ENCODE data around the gene SLCO2B1.

SLCO2B1 gene

DNA sequence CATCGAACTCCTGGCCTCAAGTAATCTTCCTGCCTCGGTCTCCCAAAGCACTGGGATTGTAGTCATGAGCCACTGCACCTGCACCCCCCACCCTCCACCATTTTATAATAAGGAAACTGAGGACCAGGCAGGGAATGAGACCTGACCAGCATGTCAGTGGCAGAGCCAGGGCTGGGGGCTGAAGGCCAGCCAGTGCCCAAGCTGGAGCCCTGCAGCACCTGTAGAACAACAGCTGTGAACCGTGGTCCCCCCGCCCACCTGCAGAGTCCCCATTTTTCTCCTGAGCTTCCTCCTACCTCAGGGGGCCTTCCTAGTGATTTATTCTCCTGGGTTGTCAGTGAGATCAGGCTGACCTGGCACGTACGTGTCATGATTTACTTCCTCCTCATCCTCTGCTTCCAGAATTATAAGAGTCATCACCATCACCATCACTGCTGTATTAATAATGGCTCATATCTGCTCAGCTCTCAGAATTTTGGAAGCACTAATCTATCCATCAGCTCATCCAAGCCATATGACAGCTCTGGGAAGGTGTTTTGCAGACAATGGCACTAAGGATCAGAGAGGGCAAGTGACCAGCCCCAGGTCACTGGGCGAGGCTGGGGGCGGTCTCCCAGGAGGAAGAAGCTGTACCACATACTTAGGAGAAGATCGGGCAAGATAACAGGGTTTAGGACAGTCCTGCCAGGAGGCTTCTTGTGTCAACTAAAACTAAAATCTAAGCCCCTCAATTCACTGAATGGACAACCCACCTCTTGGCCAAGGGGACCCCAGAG lies 5.5 kb upstream of the SLCO2B1 start:
- DNase-seq (ENCODE audit: low read depth in 2 of 2): no peak

DNA sequence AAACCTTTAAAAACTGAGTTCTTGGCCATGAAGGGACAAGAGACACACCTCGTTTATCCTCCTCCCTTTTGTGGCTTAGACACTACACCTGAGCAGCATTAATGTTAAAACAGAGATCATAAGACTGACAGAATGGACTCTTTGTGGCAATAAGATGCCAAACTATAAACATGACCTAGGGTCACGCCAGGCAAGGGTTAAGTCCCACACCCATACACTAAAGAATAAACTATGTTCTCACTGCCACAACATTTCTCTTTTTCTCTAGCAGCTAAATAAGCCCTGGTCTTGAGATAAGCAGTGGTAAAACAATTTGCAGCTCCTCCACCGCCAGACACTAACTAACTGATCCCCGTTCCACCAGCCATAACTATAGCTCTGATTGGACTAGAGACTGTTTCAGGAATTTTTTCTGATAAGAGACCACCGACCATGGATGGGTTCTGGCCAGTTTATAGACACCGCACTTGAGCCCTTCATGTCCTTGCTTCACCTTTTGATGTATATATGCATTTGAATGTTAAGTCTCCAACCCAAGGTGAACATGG lies 4.9 kb upstream of the SLCO2B1 start:
- DNase-seq (ENCODE audit: low read depth in 2 of 2): no peak

DNA sequence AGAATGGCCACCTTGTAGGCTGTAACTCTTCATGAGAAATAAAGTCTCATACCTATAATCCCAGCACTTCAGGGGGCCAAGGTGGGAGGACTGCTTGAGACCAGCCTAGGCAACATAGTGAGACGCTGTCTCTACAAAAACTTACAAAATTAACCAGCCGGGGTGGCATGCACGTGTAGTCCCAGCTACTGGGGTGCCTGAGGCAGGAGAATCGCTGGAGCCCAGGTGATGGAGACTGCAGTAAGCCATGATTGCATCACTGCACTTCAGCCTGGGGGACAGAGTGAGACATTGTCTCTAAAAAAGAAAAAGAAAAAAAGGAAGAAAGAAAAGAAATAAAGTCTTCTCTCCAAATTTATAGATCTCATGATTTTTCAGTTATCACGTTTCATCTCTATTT lies 4.2 kb upstream of the SLCO2B1 start:
- no peak for DNase-seq (ENCODE audit: low read depth in 2 of 2)

DNA sequence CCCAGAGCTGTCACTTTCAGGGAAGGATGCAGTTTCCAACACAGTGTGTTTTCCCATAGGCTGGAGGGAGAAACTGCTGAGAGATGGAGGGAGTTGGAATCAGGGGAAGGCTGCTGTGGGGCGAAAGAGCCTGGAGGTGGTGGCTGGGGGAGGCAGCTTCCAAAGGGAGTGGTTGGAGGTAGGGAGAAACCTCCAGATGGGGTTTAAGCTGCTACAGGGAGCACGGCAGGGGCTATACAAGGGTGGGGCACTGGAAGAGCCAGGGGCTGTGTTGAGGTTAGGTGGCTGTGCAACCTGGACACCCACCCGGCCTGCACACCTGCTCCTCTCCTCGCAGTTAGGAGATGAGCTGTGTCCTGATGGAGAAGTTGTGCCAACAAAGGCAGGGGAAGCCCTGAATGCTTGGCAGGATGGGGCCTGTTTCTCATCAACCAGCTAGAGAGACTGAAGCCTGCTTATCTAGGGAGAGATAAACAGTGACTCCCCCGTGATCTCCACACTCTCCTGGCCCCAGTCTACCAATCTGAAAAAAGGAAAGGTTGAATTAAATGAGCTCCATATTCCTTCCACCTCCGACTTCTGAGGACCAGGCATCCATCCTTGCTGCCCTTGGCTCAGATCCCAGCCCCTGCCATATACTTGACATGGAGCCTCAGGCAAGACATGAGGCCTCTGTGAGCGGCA lies 3.6 kb upstream of the SLCO2B1 start:
- DNase-seq (ENCODE audit: low read depth in 2 of 2): no peak

DNA sequence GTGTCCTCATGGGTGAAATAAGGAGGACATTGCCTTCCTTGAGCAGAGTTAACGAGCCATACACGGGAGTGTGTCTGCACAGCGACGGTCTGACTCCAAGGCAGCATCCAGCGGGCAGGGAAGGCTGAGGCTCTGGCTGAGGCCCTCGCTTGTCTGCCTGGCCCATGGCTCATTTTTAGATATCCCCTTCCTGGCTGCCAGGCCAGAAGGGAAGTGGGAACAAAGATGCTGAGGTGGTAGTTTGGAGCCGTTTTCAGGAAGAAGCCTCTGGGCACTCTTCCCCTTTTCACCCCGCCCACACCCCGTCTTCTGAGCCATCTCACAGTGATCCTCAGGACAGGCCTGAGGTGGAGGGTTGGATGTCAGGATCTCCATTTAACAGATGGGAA lies 3.0 kb upstream of the SLCO2B1 start:
- no peak for DNase-seq (ENCODE audit: low read depth in 2 of 2)

DNA sequence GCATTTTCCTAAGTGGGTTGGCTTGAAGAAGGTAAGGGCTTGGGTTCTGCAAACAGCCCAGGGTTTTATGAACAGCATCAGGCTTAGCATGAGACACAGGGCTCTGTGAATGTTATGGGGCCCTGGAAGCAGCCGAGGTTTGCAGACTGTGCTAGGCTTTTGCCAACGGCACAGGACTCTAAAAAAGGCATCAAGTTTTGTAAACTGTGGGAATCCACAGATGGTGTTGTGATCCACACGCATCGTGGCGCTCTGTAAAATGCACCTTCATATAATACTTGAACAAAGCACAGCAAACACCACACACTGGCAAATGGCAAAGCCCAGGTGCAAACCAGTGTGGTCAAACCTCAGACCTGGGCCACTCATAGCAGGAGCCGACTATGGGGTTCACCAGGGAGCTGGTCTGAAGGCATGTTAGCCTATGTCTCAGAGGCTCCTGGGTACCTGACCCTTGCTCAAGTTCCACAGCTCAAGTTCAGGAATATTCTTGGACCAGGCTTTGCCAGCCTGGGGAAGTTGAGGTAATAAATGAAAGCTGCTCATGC lies 2.4 kb upstream of the SLCO2B1 start:
- DNase-seq (ENCODE audit: low read depth in 2 of 2): no peak

DNA sequence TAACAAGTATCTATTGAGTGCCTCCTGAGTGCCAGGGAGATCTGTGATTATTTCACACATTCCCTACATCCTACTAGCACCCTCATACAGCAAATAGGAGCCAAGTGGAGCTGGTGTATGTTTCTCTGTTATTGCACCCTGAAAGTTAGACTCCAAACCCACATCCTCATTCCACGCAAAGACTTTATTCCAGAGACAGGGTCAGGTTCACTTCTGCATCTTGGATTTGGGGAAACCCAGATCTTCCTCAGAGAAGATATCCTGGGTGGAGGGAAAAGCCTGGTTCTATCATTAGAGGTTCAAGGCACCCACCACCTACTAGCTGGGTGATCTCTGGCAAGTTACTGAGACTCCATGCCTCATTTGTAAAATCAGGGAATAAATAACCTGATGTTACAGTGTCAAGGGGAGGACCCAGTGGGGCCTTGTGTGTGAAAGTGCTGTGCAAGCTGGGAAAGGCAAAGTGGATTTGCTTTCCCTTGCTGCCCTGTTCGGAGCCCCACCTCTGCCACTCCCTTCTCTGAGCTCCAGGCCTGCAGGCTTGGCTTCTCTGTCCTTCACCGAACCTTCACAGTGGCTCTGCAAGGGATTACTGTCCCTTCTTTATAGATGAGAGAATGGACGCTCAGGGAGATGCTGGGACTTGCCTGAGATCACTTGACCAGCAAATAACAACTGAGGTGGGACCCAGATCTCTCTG lies 991 bp upstream of the SLCO2B1 start:
- no peak for DNase-seq (ENCODE audit: low read depth in 2 of 2)

DNA sequence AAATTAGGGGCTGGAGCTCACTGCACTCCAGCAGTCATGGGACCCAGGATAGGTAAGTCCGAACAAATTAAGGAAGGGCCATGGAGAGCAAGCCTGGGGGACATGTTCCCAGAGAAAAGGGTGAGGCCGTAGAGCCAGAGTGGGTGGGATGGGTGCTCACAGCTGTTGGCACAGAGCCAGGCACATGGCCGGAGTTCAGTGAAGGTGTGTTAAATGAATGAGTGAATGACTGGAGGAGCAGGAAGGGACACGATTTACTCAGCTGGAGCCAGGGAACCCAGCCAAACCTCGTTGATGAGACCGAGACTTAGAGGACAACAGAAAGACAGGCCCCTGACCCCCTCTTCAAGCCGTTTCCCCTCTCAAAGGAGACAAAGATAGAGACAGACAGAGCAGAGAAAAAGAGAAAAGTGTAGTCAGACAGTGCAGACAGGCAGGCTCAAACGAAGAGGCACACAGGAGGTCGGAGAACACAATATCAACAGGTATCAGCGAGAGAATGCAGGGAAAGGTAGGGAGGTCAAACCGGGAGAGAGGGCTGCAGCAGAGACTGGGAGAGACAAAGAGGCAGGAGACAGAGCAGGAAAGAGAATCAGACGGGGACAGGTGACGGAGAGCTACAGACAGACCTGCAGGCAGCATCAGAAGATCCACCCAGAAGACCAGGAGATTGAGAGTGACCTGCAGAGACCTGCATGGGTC lies 590 bp downstream of the SLCO2B1 start:
- no peak for DNase-seq (ENCODE audit: low read depth in 2 of 2)

DNA sequence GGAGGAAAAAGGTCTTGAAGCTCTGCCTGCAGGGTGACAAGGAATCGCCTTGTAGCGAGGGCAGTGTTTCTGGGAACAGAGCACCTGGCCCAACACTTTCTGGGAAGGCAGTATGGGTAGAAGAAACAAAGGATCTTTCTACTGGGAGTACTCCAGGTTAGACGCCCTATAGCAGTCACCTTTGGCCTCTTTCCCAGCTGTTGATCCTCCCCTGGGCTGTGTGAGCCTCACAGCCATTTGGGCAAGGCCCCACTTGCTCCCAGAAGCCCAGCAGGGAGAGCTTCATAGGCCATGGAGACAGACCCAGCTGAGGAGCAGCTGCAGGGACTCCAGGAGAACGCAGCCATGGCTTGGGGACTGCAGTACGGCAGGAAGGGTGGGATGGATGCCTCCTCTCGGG lies 1.2 kb downstream of the SLCO2B1 start:
- no peak for DNase-seq (ENCODE audit: low read depth in 2 of 2)

DNA sequence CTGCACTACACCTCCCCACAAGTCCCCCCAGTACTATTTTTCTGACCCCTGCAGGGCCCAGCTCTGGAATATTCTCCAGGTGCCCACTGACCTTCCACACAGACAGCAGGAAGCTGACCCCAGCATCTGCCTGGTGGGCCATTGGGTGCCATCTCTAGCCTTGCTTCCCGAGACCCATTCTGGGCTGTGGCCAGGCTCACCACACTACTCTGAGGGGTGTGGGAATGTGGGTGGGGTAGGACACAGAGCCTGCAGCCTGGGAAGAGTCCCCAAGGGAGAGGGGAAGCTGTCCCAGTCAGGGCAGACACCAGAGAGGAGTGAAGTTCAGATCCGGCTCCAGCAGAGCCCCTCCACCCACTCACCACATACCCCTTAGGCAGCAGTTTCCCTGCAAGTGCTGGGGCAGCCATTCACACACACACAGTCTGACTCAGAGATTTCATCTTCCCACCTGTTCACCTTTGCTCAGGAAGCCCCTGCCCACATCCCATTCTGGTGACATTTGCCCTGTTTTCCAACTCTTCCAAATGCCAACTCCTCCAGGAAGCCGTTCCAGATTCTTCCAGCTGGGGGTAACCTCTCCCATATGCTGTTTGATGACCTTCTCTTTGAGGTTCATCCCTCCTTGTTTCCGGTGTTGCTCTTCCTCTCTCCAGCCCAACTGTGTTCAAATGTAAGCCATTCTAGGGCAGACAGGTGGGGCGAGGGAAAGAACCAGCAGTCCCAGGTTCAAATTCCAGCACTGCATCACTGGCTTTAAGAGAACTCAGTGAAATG lies 1.9 kb downstream of the SLCO2B1 start:
- DNase-seq (ENCODE audit: low read depth in 2 of 2): no peak

DNA sequence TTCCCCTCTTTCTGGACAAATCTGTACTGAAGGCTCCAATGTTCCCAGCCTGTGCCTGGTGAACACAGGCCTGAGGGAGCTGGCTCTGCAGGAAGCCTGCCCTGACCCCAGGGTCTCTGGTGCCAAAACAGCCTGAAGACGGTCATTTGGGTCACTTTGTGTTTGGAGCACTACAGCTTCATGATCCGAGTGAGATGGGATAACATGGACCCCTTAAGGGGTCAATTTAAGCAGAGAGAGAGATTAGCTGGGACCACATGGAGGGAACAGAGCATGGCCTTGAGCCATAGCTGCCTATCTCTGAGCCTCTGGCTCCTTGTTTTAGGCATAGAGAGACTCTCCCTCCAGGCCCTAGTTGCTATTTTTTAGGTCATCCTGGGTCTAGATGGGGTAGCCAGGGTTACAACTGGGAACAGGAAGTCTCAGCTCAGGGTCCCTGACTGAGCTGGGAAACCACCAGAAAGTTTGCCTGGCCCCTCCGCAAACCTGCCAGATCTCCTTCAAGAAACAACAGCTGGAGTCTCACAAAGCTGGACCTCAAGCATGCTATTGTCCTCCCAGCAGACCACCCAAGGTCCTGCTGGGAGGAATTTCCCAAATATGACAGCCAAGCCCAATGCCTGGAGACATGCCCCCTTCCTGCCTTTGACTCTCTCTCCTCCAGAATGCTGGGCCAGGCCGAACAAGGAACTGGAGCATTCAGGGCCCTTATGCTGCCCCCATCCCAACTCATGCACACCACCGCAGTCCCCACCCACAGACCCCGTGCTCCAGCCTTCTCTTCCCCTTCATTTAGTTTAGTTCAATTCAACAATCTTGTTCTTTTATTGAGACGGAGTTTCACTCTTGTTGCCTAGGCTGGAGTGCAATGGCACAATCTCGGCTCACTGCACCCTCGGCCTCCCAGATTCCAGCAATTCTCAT lies 4.0 kb downstream of the SLCO2B1 start:
- DNase-seq (ENCODE audit: low read depth in 2 of 2): no peak

DNA sequence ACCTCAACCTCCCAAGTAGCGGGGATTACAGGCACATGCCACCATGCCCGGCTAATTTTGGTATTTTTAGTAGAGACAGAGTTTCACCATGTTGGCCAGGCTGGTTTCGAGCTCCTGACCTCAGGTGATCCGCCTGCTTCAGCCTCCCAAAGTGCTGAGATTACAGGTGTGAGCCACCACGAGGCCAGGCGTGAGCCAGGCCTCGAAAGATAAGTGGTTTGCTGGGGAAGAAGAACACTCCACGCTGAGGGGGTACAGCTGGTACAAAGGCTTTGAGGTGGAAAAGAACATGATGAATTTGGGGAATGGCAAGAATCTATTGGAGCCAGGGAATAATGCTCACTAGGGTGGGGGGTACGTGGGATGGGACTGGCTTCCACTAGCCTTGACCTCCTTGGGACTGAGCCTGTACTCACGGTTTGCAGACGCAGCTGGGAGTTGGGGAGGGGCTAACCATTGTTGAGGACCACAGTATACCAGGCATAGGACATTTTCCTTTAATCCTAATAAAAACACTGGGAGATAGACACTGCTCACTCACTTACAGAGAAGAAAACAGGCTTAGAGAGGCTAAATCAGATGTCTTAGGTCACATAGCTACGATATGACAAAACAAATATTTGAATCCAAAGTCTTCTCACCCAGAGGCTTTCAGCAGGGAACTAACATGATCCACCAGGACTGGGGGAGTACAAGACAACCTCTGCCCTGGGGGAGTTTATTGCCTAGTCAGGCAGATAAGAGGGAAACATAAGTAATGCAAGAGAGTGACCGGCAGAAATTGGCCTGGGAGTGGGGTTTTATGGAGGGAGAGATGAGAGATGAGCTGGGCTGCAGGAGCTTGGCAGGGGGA lies 4.9 kb downstream of the SLCO2B1 start:
- no peak for DNase-seq (ENCODE audit: low read depth in 2 of 2)

DNA sequence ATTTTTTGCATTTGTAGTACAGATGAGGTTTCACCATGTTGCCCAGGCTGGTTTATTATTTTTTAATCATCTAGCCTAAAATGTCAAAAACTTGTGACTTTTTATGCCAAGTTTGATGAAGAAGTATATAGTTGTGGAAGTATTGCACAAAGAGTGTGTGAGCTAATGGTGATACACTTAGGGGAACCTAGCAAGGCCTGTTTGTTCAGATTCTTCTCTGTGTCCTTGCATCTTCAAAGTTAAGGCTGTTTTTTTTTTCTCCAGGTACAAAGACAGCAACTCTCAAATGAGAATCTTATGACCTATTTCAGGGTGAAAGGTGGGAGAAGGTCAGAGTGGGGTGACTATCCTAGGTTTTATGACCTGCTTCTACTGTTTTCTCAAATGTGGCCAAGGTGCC lies 7.3 kb downstream of the SLCO2B1 start:
- no peak for DNase-seq (ENCODE audit: low read depth in 2 of 2)

DNA sequence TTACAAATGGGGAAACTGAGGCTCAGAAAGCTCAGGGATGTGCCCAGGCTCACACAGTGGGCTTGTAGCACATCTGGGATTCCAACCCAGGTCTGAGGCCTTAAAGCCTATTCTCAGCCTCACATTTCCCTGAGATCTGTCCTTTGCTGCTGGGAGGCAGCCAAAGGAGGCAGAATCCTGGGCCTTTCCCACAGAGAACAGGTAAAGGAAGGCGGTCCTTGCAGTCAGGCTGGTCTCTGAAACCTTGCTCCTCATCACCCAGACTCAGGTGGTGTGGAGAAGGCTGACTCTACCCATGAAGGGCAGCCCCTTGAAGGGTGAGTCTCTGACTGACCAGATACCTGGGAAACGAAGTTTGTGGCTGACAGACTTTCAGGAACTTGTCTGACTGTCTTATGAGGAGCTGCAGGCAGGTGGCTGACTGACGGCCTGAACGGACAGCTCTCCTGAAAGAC lies 7.8 kb downstream of the SLCO2B1 start:
- DNase-seq (ENCODE audit: low read depth in 2 of 2): no peak

DNA sequence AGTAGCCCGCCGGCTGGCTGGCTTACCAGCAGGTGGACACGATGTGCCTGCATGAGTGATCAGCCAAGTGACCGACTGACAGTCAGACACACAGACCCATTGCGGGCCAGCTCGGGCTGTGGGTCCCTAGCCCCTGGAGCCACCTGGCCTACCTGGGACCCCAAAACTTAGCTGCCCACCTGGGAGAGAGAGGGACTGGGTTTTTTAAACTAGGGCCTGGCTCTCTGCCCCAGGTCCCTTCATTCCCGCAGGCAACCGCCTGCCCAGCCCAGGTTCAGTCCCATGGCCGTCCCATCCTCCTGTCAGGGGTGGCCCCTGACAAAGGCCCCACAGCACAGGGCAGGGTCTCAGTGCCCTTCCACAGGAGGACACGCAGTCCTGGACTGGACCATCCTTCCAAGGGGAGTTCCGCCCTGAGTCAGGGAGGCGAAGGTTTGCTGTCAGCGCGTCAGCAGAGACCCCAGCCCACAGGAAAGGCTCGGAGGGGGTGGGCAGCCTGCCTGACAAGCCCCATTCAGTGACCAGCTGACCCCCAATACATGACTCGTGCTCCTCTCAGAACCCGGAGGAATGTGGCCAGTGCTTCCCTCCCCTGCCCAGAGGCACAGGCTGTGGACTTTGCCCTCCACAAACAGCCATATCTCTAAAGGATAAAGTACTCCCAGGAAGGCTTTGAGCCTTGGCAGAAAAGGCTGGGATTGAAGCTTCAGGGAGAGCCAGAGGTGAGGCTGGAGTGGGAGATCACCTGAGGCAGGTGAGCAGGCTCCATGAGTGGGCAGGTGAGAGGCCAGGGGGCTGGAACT lies 8.4 kb downstream of the SLCO2B1 start:
- no peak for DNase-seq (ENCODE audit: low read depth in 2 of 2)

DNA sequence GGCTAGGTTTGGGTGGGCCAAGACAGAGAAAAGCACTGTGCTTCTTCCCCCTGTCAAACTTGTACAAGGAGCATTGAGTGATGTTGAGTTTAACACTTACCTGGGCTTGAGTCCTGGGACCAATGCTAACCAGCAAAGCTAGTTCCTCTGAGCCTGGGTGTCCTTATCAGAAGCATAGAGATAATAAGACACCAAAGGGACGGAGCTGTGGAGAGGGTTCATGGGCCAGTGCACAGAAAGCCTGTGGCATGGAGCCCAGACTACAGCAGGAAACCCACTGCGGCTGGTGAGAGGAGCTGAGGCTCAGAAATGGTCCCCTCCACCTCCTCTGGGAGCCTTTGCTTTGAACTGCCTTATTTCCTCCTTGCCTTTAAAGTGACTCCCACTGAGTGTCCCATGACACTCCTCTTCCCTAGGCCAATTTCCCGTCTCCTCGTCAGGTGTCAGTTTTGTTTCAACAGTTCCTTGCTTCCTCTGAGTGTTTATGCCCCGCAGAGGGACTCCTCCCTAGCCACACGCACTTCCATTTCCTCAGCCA lies 9.4 kb downstream of the SLCO2B1 start:
- DNase-seq (ENCODE audit: low read depth in 2 of 2): no peak

DNA sequence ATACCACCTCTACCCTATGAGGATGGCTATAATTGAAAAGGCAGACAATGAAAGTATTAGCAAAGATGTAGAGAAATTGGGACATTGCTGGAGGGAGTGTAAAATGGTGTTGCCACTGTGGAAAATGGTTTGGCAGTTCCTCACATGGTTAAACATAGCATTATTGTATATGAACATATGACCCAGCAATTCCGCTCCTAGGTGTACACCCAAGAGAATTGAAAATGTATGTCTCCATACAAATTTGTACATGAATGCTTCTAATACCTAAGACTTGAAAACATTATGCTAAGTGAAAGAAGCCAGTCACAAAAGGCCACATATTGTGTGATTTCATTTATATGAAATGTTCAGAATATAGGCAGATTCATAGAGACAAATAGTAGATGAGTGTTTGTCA lies 10.0 kb downstream of the SLCO2B1 start:
- no peak for DNase-seq (ENCODE audit: low read depth in 2 of 2)

Measured in activated CD4-positive, alpha-beta T cell treated with anti-CD3 and anti-CD28 coated beads for 24 hours (primary cell).